Lower leg skin (tissue), 3 donors: ENCODE measurements around the gene CALML3.

ENCODE experiments used
- POLR2A ChIP-seq, 2 donors: fragments of 450-650 bp; IDR thresholded peaks; one replicate each; pipeline ENCODE4 v1.6.1; 2016 to 2017; ENCODE audit warnings: antibody characterized with exemption in 2 of 2, mild to moderate bottlenecking in 1 of 2, moderate library complexity in 1 of 2
- TF ChIP-seq, protein P1 (sequence below), 3 donors: fragments of 450-650 bp; IDR thresholded peaks; one replicate each; pipeline ENCODE4 v1.5.1; 2016; ENCODE audit warnings: antibody characterized with exemption in 3 of 3, mild to moderate bottlenecking in 3 of 3, moderate library complexity in 2 of 3

GRCh38 chr10:5479481-5480161 is 45.1 kb upstream of the CALML3 start:
- no peak for TF ChIP-seq POLR2A (IDR thresholded peaks at IDR 0.05)
- TF ChIP-seq, protein P1, sequence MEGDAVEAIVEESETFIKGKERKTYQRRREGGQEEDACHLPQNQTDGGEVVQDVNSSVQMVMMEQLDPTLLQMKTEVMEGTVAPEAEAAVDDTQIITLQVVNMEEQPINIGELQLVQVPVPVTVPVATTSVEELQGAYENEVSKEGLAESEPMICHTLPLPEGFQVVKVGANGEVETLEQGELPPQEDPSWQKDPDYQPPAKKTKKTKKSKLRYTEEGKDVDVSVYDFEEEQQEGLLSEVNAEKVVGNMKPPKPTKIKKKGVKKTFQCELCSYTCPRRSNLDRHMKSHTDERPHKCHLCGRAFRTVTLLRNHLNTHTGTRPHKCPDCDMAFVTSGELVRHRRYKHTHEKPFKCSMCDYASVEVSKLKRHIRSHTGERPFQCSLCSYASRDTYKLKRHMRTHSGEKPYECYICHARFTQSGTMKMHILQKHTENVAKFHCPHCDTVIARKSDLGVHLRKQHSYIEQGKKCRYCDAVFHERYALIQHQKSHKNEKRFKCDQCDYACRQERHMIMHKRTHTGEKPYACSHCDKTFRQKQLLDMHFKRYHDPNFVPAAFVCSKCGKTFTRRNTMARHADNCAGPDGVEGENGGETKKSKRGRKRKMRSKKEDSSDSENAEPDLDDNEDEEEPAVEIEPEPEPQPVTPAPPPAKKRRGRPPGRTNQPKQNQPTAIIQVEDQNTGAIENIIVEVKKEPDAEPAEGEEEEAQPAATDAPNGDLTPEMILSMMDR (IDR thresholded peaks at IDR 0.05), result no peak
